ENCODE measurements around the gene TMEM238L. TPM values are rescaled to one million over a fixed set of nuclear protein-coding genes. Genes with fewer than 3 reads are reported as not detected.

Gene TMEM238L
- total and polyA plus RNA-seq, 2 donors (not counting 3 experiments of a cell fraction or from before 2014, with no cell fraction given) = not detected

- Histone ChIP-seq H3K79me2 (ENCODE audit: control insufficient read depth, insufficient read depth, low read length) (no peaks in the 10 kb centered on the region), H3K27ac (ENCODE audit: insufficient read depth, low read depth, low read length) (no peak overlapping the region), H3K4me3 (replicated peaks in 1 of 3; ENCODE audit: insufficient read depth in 1 of 3, low read depth in 1 of 3, low read length in 3 of 3) (no peak overlapping the region), H2AFZ (ENCODE audit: low read depth, low read length) (no peak overlapping the region), H4K20me1 (replicated peaks; ENCODE audit: control insufficient read depth, extremely low read depth, insufficient read depth, low read length) (no peaks in the 10 kb centered on the region), H3K36me3 (ENCODE audit: control insufficient read depth in 2 of 2, extremely low read depth in 1 of 2, insufficient read depth in 2 of 2, low read length in 2 of 2) (no peaks in the 10 kb centered on the region), H3K27me3 (ENCODE audit: control insufficient read depth in 2 of 2, insufficient read depth in 2 of 2, low read length in 2 of 2) (no peaks in the 10 kb centered on the region), H3K9me1 (replicated peaks; ENCODE audit: control insufficient read depth, extremely low read depth, insufficient read depth, low read length) (no peaks in the 10 kb centered on the region), H3K4me2 (ENCODE audit: insufficient read depth, low read length) (no peak overlapping the region), H3K9ac (replicated peaks; ENCODE audit: extremely low read depth, insufficient read depth, low read length) (no peak overlapping the region), H3K9me3 (replicated peaks; ENCODE audit: control insufficient read depth, insufficient read depth, low read length) (no peaks in the 10 kb centered on the region), H3K4me1 (ENCODE audit: control insufficient read depth, extremely low read depth, insufficient read depth, low read length) (no peaks in the 10 kb centered on the region)
- POLR2A ChIA-PET = no interaction called here
- no peak for FAIRE-seq
- no peak for DNase-seq (ENCODE audit: low read depth, low spot score)
- dilution Hi-C loops (cut with MboI; ENCODE audit: extremely low pct_ligation_motif_present, low sequenced_read_pairs) = no loop called here
- BruUV-seq (replicated peaks) = no TSS peak
- CTCF ChIA-PET = interaction anchor here (0.7 kb wide), 1 partner anchor 66 kb away, joined by 3 read pairs; no protein-coding TSS in a partner anchor
- TF ChIP-seq EZH2 (IDR thresholded peaks at IDR 0.05; ENCODE audit: borderline replicate concordance, low read depth, low read length, severe bottlenecking) (no peak), MYC (IDR thresholded peaks at IDR 0.05; ENCODE audit: low read depth, low read length) (no peak), GATA2 (IDR thresholded peaks at IDR 0.05; ENCODE audit: insufficient read depth, insufficient read length, low read depth, low read length) (no peak), FOS (IDR thresholded peaks at IDR 0.05; ENCODE audit: borderline replicate concordance, insufficient read depth, low read length) (no peak), JUN (IDR thresholded peaks at IDR 0.05; ENCODE audit: borderline replicate concordance, insufficient read depth, insufficient read length, low read depth) (no peak), POLR2AphosphoS5 (IDR thresholded peaks at IDR 0.05; ENCODE audit: insufficient read depth, low read depth, low read length) (no peak), CTCF (IDR thresholded peaks at IDR 0.05; ENCODE audit: extremely low read depth in 1 of 2, insufficient read depth in 1 of 2, low read depth in 1 of 2, low read length in 2 of 2) (no peak), MAX (IDR thresholded peaks at IDR 0.05; ENCODE audit: insufficient read depth, insufficient read length) (no peak), POLR2A (IDR thresholded peaks at IDR 0.05; ENCODE audit: low read depth, low read length) (no peak)
- intact Hi-C loops (cut with micrococcal nuclease) = no loop called here
These were observed 4.5 kb downstream of the TMEM238L start for GRCh38 chr17:10799407-10799806.

All from endothelial cell of umbilical vein (primary cell).